Retinal pigment epithelial cell (primary cell): ENCODE results near the gene TMEM184A.

Experiments used
- DNase-seq: peaks from one replicate; pipeline ENCODE4 v3.0.0-alpha.2; 2010; ENCODE audit warnings: low read depth
- H3K4me3 ChIP-seq: 2 replicates; pipeline ENCODE4 v1.5.1; 2011; ENCODE audit warnings: mild to moderate bottlenecking, low read length, control low read depth, moderate library complexity
- CTCF ChIP-seq: conservative IDR thresholded peaks from 2 replicates; pipeline ENCODE4 v1.5.1; 2011; ENCODE audit warnings: low read depth, low read length, control low read depth, inconsistent platforms

Gene TMEM184A

GRCh38 chr7:1502845-1503244, 53.2 kb downstream of the TMEM184A start:
- no peak for DNase-seq
- TF ChIP-seq CTCF, result no peak
- H3K4me3 ChIP-seq, result peak overlapping the region; percentile 4

- DNase-seq, result no peak
- H3K4me3 ChIP-seq, result no peak overlapping the region
- TF ChIP-seq CTCF, result no peak
Observed at GRCh38 chr7:1501487-1502270, 54.3 kb downstream of the TMEM184A start.

GRCh38 chr7:1500064-1500807, 55.8 kb downstream of the TMEM184A start:
- H3K4me3 ChIP-seq, result no peak overlapping the region
- no peak for TF ChIP-seq CTCF
- no peak for DNase-seq

- no peak for DNase-seq
- TF ChIP-seq CTCF, result no peak
- no peak overlapping the region for H3K4me3 ChIP-seq
Observed at GRCh38 chr7:1499367-1500029, 56.5 kb downstream of the TMEM184A start.

GRCh38 chr7:1498370-1499305, 57.4 kb downstream of the TMEM184A start:
- DNase-seq, result no peak
- no peak overlapping the region for H3K4me3 ChIP-seq
- no peak for TF ChIP-seq CTCF

- H3K4me3 ChIP-seq, result no peak overlapping the region
- TF ChIP-seq CTCF, result no peak
- DNase-seq, result no peak
Observed at GRCh38 chr7:1497293-1497927, 58.6 kb downstream of the TMEM184A start.
